GM12878 (cell line): ENCODE data around the gene RAMACL. TPM values are rescaled to one million over a fixed set of nuclear protein-coding genes. Genes with fewer than 3 reads are reported as not detected.

Source experiments
- ATAC-seq: fragments of 200-7000 bp; cut with Tn5 transposase; 3 replicates; pipeline ENCODE4 v1.9.1; 2020; ENCODE audit warnings: mild to moderate bottlenecking, moderate library complexity
- BruUV-seq: library from RNA; stranded (reverse); fragments of 400-500 nt; replicated peaks from 2 replicates; lab custom pipeline; 2021; lab: Mats Ljungman, UMichigan
- CTCF ChIA-PET: fragments of 300-600 bp; sonication (Branson Sonifier 250); formaldehyde crosslinking; extraction: SDS; loops from one replicate; lab custom pipeline; 2021; ENCODE audit warnings: inconsistent platforms; lab: Yijun Ruan, JAX
- POLR2A ChIA-PET: fragments of 350-600 bp; formaldehyde crosslinking; extraction: SDS; loops from one replicate; lab custom pipeline; 2021; ENCODE audit warnings: inconsistent platforms; lab: Charles Lee
- RAD21 ChIA-PET: fragments of 300-600 bp; sonication (Branson Sonifier 250); formaldehyde crosslinking; loops from one replicate; lab custom pipeline; 2023; ENCODE audit warnings: antibody characterized with exemption; ENCODE audit not compliant: unreplicated experiment; lab: Charles Lee
- SMC1A ChIA-PET: fragments of 300-600 bp; sonication (Branson Sonifier 250); formaldehyde crosslinking; loops from one replicate; lab custom pipeline; 2023; ENCODE audit not compliant: unreplicated experiment, uncharacterized antibody; lab: Charles Lee
- DNase-seq: peaks from one replicate; pipeline ENCODE4 v3.0.0-alpha.2; 2011; ENCODE audit warnings: low read depth, low spot score
- FAIRE-seq: peaks from 3 replicates; lab custom pipeline; 2011; peaks lifted over from hg19 to GRCh38; lab: Jason Lieb, UNC
- H2AFZ ChIP-seq: 2 replicates; pipeline ENCODE4 v1.6.0; 2011; ENCODE audit warnings: low read depth, low read length, control low read depth; ENCODE audit not compliant: control insufficient read depth
- H3K27ac ChIP-seq: 2 replicates; pipeline ENCODE4 v1.5.1; 2011; ENCODE audit warnings: control low read depth; ENCODE audit not compliant: control insufficient read depth, insufficient read depth
- H3K27me3 ChIP-seq, 2 experiments: replicated peaks in 1 of 2; 2 replicates each; pipeline versions ENCODE4 v1.6.0 to v1.6.1; 2011; ENCODE audit warnings: low read length in 1 of 2; ENCODE audit not compliant: control insufficient read depth in 2 of 2, insufficient read depth in 2 of 2
- H3K36me3 ChIP-seq, 2 experiments: 2 replicates each; pipeline ENCODE4 v1.5.1; 2011; ENCODE audit warnings: low read length in 1 of 2; ENCODE audit not compliant: control insufficient read depth in 2 of 2, insufficient read depth in 2 of 2
- H3K4me1 ChIP-seq: 2 replicates; pipeline ENCODE4 v1.6.1; 2011; ENCODE audit warnings: mild to moderate bottlenecking, low read length, moderate library complexity, mixed read lengths; ENCODE audit not compliant: control insufficient read depth, insufficient read depth
- H3K4me2 ChIP-seq: 2 replicates; pipeline ENCODE4 v1.6.0; 2011; ENCODE audit warnings: control low read depth; ENCODE audit not compliant: control insufficient read depth, insufficient read depth
- H3K4me3 ChIP-seq: fragments of 200-600 bp; sonication (generic); 2 replicates; pipeline ENCODE4 v1.5.1; 2016
- H3K79me2 ChIP-seq: 2 replicates; pipeline ENCODE4 v1.6.0; 2011; ENCODE audit warnings: low read length; ENCODE audit not compliant: control insufficient read depth, insufficient read depth
- H3K9ac ChIP-seq: 2 replicates; pipeline ENCODE4 v1.8.0; 2011; ENCODE audit warnings: low read length, control low read depth, mixed read lengths; ENCODE audit not compliant: control insufficient read depth, insufficient read depth
- H3K9me3 ChIP-seq: replicated peaks from 3 replicates; pipeline ENCODE4 v1.5.1; 2011; ENCODE audit warnings: mild to moderate bottlenecking, low read length; ENCODE audit not compliant: control insufficient read depth, insufficient read depth
- H4K20me1 ChIP-seq: 2 replicates; pipeline ENCODE4 v1.6.0; 2011; ENCODE audit not compliant: control insufficient read depth, insufficient read depth
- GABPA ChIP-seq: IDR thresholded peaks from 2 replicates; pipeline ENCODE4 v1.6.1; 2014; ENCODE audit warnings: antibody characterized with exemption, low read depth, mild to moderate bottlenecking, inconsistent platforms
- IKZF1 ChIP-seq: fragments of 450-650 bp; conservative IDR thresholded peaks from 2 replicates; pipeline ENCODE4 v1.6.1; 2017; ENCODE audit warnings: antibody characterized with exemption, mild to moderate bottlenecking
- IKZF2 ChIP-seq, 2 experiments: fragments of 450-650 bp; IDR thresholded peaks; 2 replicates each; pipeline ENCODE4 v1.6.1; 2017; ENCODE audit warnings: mild to moderate bottlenecking in 2 of 2, moderate library complexity in 2 of 2
- IRF3 ChIP-seq: fragments of 450-650 bp; IDR thresholded peaks from 2 replicates; pipeline ENCODE4 v1.6.1; 2014; ENCODE audit warnings: mild to moderate bottlenecking
- MEF2A ChIP-seq: IDR thresholded peaks from 2 replicates; pipeline ENCODE4 v1.6.1; 2011; ENCODE audit warnings: low read depth, mild to moderate bottlenecking, low read length, moderate library complexity; ENCODE audit not compliant: insufficient read depth
- MEF2B ChIP-seq: fragments of 450-650 bp; IDR thresholded peaks from 2 replicates; pipeline ENCODE4 v1.6.1; 2018; ENCODE audit warnings: mild to moderate bottlenecking, moderate library complexity; ENCODE audit not compliant: partially characterized antibody, poor library complexity, severe bottlenecking
- NFIC ChIP-seq: IDR thresholded peaks from 2 replicates; pipeline ENCODE4 v1.6.1; 2012; ENCODE audit warnings: low read depth, mild to moderate bottlenecking, inconsistent platforms, low read length, moderate library complexity
- PAX8 ChIP-seq: fragments of 450-650 bp; IDR thresholded peaks from 2 replicates; pipeline ENCODE4 v1.6.1; 2017; ENCODE audit warnings: mild to moderate bottlenecking, moderate library complexity
- PBX3 ChIP-seq: IDR thresholded peaks from 2 replicates; pipeline ENCODE4 v1.6.1; 2011; ENCODE audit warnings: mild to moderate bottlenecking, low read depth, low read length, moderate library complexity; ENCODE audit not compliant: insufficient replicate concordance
- PKNOX1 ChIP-seq: fragments of 450-650 bp; IDR thresholded peaks from 2 replicates; pipeline ENCODE4 v1.6.1; 2016; ENCODE audit warnings: mild to moderate bottlenecking
- SRF ChIP-seq, 2 experiments: IDR thresholded peaks; 2 replicates each; pipeline ENCODE4 v1.6.1; 2011; ENCODE audit warnings: low read depth in 2 of 2, low read length in 2 of 2, mild to moderate bottlenecking in 1 of 2, moderate library complexity in 1 of 2
- SUZ12 ChIP-seq: fragments of 200-600 bp; sonication (generic); IDR thresholded peaks from one replicate; pipeline ENCODE4 v1.6.1; 2018; ENCODE audit warnings: antibody characterized with exemption, mild to moderate bottlenecking; ENCODE audit not compliant: unreplicated experiment
- USF2 ChIP-seq: IDR thresholded peaks from 2 replicates; pipeline ENCODE4 v1.6.1; 2011; ENCODE audit warnings: low read depth, low read length, improper control_type of control experiment, borderline replicate concordance
- ZNF622 ChIP-seq: fragments of 450-650 bp; IDR thresholded peaks from 2 replicates; pipeline ENCODE4 v1.6.1; 2017; ENCODE audit warnings: mild to moderate bottlenecking, inconsistent platforms
- WGBS: methylation state at CpG from one replicate; pipeline ENCODE4 v1.1.6; 2016; ENCODE audit warnings: low lambda C conversion rate; ENCODE audit not compliant: insufficient replicate concordance, insufficient coverage; ENCODE audit errors: missing lambda C conversion rate; 5-methylcytosine and 5-hydroxymethylcytosine counted together
- in situ Hi-C: fragments of 300-500 bp; cut with MboI; formaldehyde crosslinking; loops from 9 replicates; pipeline ENCODE4 v1.14.3; 2018; ENCODE audit warnings: mixed read lengths
- intact Hi-C: fragments of 100-400 bp; cut with micrococcal nuclease; formaldehyde crosslinking; loops from one replicate; pipeline ENCODE4 v1.14.2; 2022; ENCODE audit not compliant: unreplicated experiment
- polyA plus RNA-seq, 11 experiments: library from polyadenylated mRNA; depleted of rRNA in 4 of 11; unstranded in 6 of 11; stranded (reverse) in 5 of 11; fragments of >200 nt; fragmentation: Nextera tagmentation in 4 of 11; fragmentation: Illumina TruSeq in 1 of 11; extraction: Ambion mirVana in 4 of 11; extraction: Trizol in 1 of 11; gene quantifications; 1 replicate in 1 of 11; 2 replicates in 10 of 11; pipeline versions ENCODE4 v1.2.1 to v1.2.3, GENCODE V29; 2011 to 2016; ENCODE audit warnings: inconsistent platforms in 2 of 11, missing spikeins in 2 of 11, low read depth in 1 of 11
- total RNA-seq, 4 experiments: library from RNA; depleted of rRNA in 3 of 4; stranded (reverse); fragments of >200 nt in 3 of 4; fragmentation: Illumina TruSeq in 1 of 4; extraction: Trizol in 1 of 4; gene quantifications; 2 replicates each; pipeline versions ENCODE4 v1.2.1 to v1.2.3, GENCODE V29; 2013 to 2021
- TF ChIP-seq, protein P1 (sequence below): IDR thresholded peaks from 2 replicates; pipeline ENCODE4 v1.6.1; 2012; ENCODE audit warnings: low read depth, low read length, improper control_type of control experiment

RAMACL gene
- total and polyA plus RNA-seq, 10 of the 15 experiments (the other 5 are each of a cell fraction or from before 2014, with no cell fraction given), result 0.09 to 1.3 (median 0.31) TPM; not detected in 1

DNA sequence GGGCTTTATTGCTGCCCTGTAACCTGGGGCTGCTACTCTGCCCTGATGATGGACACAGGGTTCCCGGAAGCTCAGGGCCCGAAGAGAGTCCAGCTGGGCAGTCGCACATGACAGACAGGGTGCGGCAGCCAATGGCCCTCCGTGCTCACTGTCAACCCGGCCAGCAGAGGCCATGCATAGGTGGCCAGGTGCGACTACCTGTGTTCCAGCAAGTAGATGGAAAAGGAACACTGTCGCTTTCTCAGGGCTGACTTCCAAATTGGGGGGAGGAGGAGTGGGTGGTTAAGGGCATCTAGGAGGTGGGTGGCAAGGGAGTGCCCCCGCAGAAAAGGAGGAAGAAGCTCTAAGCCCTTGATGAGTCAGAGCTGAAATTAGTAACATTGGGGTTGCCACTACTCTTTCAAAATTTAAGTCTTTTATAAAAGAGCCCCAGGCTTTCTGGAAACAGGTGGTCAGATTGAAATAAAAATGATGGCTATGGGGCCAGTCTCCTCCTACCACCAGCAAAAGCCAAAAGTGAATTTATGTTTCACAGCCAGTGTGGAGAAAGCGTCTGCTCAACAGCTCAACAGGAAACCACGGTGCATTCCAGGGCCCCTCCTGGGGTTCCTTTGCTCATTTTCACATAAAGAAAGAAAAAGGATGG is 2.3 kb upstream of the RAMACL start:
- no peaks in the 10 kb centered on the region for H3K79me2 ChIP-seq
- no peaks in the 10 kb centered on the region for H3K9me3 ChIP-seq
- no peak for FAIRE-seq
- peak overlapping the region; percentile 84 for H3K4me2 ChIP-seq
- no peaks in the 10 kb centered on the region for H4K20me1 ChIP-seq
- ChIA-PET POLR2A (no interaction called here), CTCF (interaction anchor here (1.0 to 1.5 kb wide), 2 partner anchors 14 to 100 kb away, joined by 3 to 10 read pairs; no protein-coding TSS in a partner anchor), SMC1A (interaction anchor here (0.7 to 1.4 kb wide), 8 partner anchors 12 to 555 kb away, joined by 3 to 5 read pairs (median 3); no protein-coding TSS in a partner anchor), RAD21 (interaction anchor here (0.6 to 1.8 kb wide), 2 partner anchors 20 to 39 kb away, joined by 3 to 8 read pairs; partner anchors contain the start of gene RPS6KA2)
- DNase-seq, result peak; percentile 48
- peaks cover 32% of the 10 kb centered on the region for H3K4me1 ChIP-seq
- peak overlapping the region; percentile 39; the same call in 1 of the 2 replicates for H3K9ac ChIP-seq
- H3K27ac ChIP-seq, result peak overlapping the region; percentile 73
- no peaks in the 10 kb centered on the region for H3K27me3 ChIP-seq
- no TSS peak for BruUV-seq
- H3K4me3 ChIP-seq, result peak overlapping the region; percentile 57
- peak; percentile 55 for ATAC-seq
- peak overlapping the region; percentile 29; the same call in 1 of the 2 replicates for H2AFZ ChIP-seq
- in situ Hi-C loops, result no loop called here
- intact Hi-C loops, result loop anchor here (2.0 kb wide), 1 partner anchor 38 kb away; the partner anchor contains the start of gene RPS6KA2
- 0% methylated on average over 11 of the region's 11 CpGs for WGBS
- no peaks in the 10 kb centered on the region for H3K36me3 ChIP-seq
- TF ChIP-seq IKZF2 (IDR thresholded peaks at IDR 0.05) (0 out of 4 replicates have a peak, but pooled peaks of 1 of the 2 experiments have one; percentile 17), NFIC (0 out of 2 replicates have a peak, but pooled peaks have one; percentile 43), SRF (IDR thresholded peaks at IDR 0.05; ENCODE audit: low read depth in 2 of 2, low read length in 2 of 2) (no peak), MEF2A (0 out of 2 replicates have a peak, but pooled peaks have one; percentile 27), ZNF622 (no peak), GABPA (0 out of 2 replicates have a peak, but pooled peaks have one; percentile 17), PKNOX1 (peak; percentile 91), IKZF1 (0 out of 2 replicates have a peak, but pooled peaks have one; percentile 18), SUZ12 (no peak), MEF2B (peak; percentile 49), PAX8 (no peak), PBX3 (peak; percentile 82), USF2 (no peak), IRF3 (no peak)
- TF ChIP-seq, protein P1, sequence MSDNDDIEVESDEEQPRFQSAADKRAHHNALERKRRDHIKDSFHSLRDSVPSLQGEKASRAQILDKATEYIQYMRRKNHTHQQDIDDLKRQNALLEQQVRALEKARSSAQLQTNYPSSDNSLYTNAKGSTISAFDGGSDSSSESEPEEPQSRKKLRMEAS, result peak; percentile 29; the same call in 1 of the 2 replicates
